ENCODE data around the gene SCAI. TPM values are rescaled to one million over a fixed set of nuclear protein-coding genes. Genes with fewer than 3 reads are reported as not detected.
A peak's percentile ranks its signal among the peaks of the same experiment; 100 is the strongest.

Gene SCAI
- total RNA-seq, 1 donor from 2014 or later: 5.4 TPM

- DNase-seq (ENCODE audit: low spot score): no peak
Observed at GRCh38 chr9:124949387-124949786, 193.9 kb downstream of the SCAI start.

GRCh38 chr9:124947727-124948391 is 195.5 kb downstream of the SCAI start:
- Mint-ChIP-seq H3K9me3 (ENCODE audit: low read depth) (no peaks in the 10 kb centered on the region), H3K27me3 (ENCODE audit: low read depth) (no peaks in the 10 kb centered on the region), H3K4me3 (ENCODE audit: unreplicated experiment) (no peak overlapping the region), H3K4me1 (ENCODE audit: low read depth) (no peaks in the 10 kb centered on the region), H3K36me3 (ENCODE audit: low read depth) (no peaks in the 10 kb centered on the region), H3K27ac (ENCODE audit: unreplicated experiment) (no peak overlapping the region)
- no peak for TF ChIP-seq CTCF (IDR thresholded peaks at IDR 0.05)
- DNase-seq (ENCODE audit: low spot score): no peak

More at GRCh38 chr9:124949387-124949786, 193.9 kb downstream of the SCAI start:
- no peaks in the 10 kb centered on the region for H3K9me3 Mint-ChIP-seq (ENCODE audit: low read depth)
- H3K27ac Mint-ChIP-seq (ENCODE audit: unreplicated experiment): no peak overlapping the region
- no peaks in the 10 kb centered on the region for H3K4me1 Mint-ChIP-seq (ENCODE audit: low read depth)
- H3K36me3 Mint-ChIP-seq (ENCODE audit: low read depth): no peaks in the 10 kb centered on the region
- H3K27me3 Mint-ChIP-seq (ENCODE audit: low read depth): no peaks in the 10 kb centered on the region
- H3K4me3 Mint-ChIP-seq (ENCODE audit: unreplicated experiment): no peak overlapping the region
- TF ChIP-seq CTCF (IDR thresholded peaks at IDR 0.05): no peak

- no peak for TF ChIP-seq CTCF (IDR thresholded peaks at IDR 0.05)
- Mint-ChIP-seq H3K36me3 (ENCODE audit: low read depth) (no peaks in the 10 kb centered on the region), H3K27ac (ENCODE audit: unreplicated experiment) (no peak overlapping the region), H3K27me3 (ENCODE audit: low read depth) (no peaks in the 10 kb centered on the region), H3K9me3 (ENCODE audit: low read depth) (no peaks in the 10 kb centered on the region), H3K4me1 (ENCODE audit: low read depth) (peaks cover 9% of the 10 kb centered on the region), H3K4me3 (ENCODE audit: unreplicated experiment) (no peak overlapping the region)
- no peak for DNase-seq (ENCODE audit: low spot score)
Observed at GRCh38 chr9:124946167-124946566, 197.2 kb downstream of the SCAI start.

- peaks cover 3% of the 10 kb centered on the region for H3K36me3 Mint-ChIP-seq (ENCODE audit: low read depth)
- H3K4me1 Mint-ChIP-seq (ENCODE audit: low read depth): peaks cover 21% of the 10 kb centered on the region
- no peaks in the 10 kb centered on the region for H3K9me3 Mint-ChIP-seq (ENCODE audit: low read depth)
- DNase-seq (ENCODE audit: low spot score): no peak
- H3K27me3 Mint-ChIP-seq (ENCODE audit: low read depth): no peaks in the 10 kb centered on the region
- H3K4me3 Mint-ChIP-seq (ENCODE audit: unreplicated experiment): peak overlapping the region; percentile 86
- no peak for TF ChIP-seq CTCF (IDR thresholded peaks at IDR 0.05)
- H3K27ac Mint-ChIP-seq (ENCODE audit: unreplicated experiment): peak overlapping the region; percentile 99
Observed at GRCh38 chr9:124941679-124942561, 201.4 kb downstream of the SCAI start.

- no peaks in the 10 kb centered on the region for H3K27me3 Mint-ChIP-seq (ENCODE audit: low read depth)
- peak within 1 kb of the TSS; percentile 99 for H3K27ac Mint-ChIP-seq (ENCODE audit: unreplicated experiment)
- peaks cover 21% of the 10 kb centered on the region for H3K4me1 Mint-ChIP-seq (ENCODE audit: low read depth)
- TF ChIP-seq CTCF (IDR thresholded peaks at IDR 0.05): no peak
- H3K36me3 Mint-ChIP-seq (ENCODE audit: low read depth): peaks cover 4% of the 10 kb centered on the region
- peak within 1 kb of the TSS; percentile 86 for H3K4me3 Mint-ChIP-seq (ENCODE audit: unreplicated experiment)
- no peaks in the 10 kb centered on the region for H3K9me3 Mint-ChIP-seq (ENCODE audit: low read depth)
- DNase-seq (ENCODE audit: low spot score): peak; percentile 98
Observed at GRCh38 chr9:124940894-124941678, 202.2 kb downstream of the SCAI start, which contains the start of gene GOLGA1. Gene GOLGA1, minus strand, starts transcription at chr9:124941083. Its CDS starts 2,372 bp downstream, at chr9:124938711.

All from chondrocyte (in vitro differentiated cells).